Progenitor cell of endocrine pancreas (in vitro differentiated cells): Measurements from ENCODE around the gene ATP23. TPM values are rescaled to one million over a fixed set of nuclear protein-coding genes. Genes with fewer than 3 reads are reported as not detected.

Source experiments
- DNase-seq: peaks from one replicate; pipeline ENCODE4 v3.0.0; 2021; ENCODE audit warnings: low spot score; ENCODE audit not compliant: unreplicated experiment
- H3K27ac Mint-ChIP-seq: 2 replicates; pipeline ENCODE4 v1.8.0; 2021; ENCODE audit warnings: mild to moderate bottlenecking, moderate library complexity, mixed read lengths
- H3K27me3 Mint-ChIP-seq: 2 replicates; pipeline ENCODE4 v1.8.0; 2021; ENCODE audit warnings: mixed read lengths
- H3K36me3 Mint-ChIP-seq: 2 replicates; pipeline ENCODE4 v1.8.0; 2022; ENCODE audit warnings: mixed read lengths; ENCODE audit not compliant: insufficient read depth
- H3K4me1 Mint-ChIP-seq: 2 replicates; pipeline ENCODE4 v1.8.0; 2021; ENCODE audit warnings: low read depth, mixed read lengths
- H3K4me3 Mint-ChIP-seq: 2 replicates; pipeline ENCODE4 v1.8.0; 2021; ENCODE audit warnings: low read depth, mild to moderate bottlenecking, moderate library complexity, mixed read lengths
- H3K9me3 Mint-ChIP-seq: 2 replicates; pipeline ENCODE4 v1.8.0; 2021; ENCODE audit warnings: low read depth, mixed read lengths
- total RNA-seq: library from RNA; stranded (reverse); gene quantifications from 2 replicates; pipeline ENCODE4 v1.2.1, GENCODE V29; 2021
- TF ChIP-seq, protein P1 (sequence below): fragments of 200-600 bp; sonication (generic); IDR thresholded peaks from one replicate; pipeline ENCODE4 v1.5.0; 2021; ENCODE audit warnings: antibody characterized with exemption, mild to moderate bottlenecking; ENCODE audit not compliant: unreplicated experiment

ATP23 gene
- total RNA-seq, 1 donor from 2014 or later = 6.0 TPM

DNA sequence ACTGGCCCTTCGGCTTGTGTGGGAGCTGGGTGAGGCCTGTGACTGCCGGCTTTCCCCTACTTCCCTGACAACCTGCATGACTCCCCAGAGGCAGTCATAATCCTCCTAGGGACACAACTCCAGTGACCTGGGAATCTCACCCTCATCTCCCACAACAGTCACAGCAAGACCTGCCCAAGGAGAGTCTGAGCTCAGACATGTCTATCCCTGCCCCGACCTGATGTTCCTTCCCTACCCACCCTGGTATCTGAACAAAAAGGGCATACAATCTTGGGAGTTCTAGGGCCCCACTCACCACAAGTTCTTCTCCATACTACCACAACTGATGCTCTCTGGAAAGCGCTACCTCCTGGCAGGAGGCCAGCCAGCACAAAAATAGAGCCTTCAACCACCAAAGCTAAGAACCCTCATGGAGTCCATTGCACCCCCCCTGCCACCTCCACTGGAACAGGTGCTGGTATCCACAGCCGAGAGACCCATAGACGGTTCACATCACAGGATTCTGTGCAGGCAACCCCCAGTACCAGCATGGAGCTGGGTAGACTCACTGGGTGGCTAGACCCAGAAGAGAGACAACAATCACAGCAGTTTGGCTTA, 16.8 kb downstream of the ATP23 start:
- Mint-ChIP-seq H3K4me1 (no peaks in the 10 kb centered on the region), H3K9me3 (peaks cover 55% of the 10 kb centered on the region), H3K36me3 (peaks cover 54% of the 10 kb centered on the region), H3K27me3 (no peaks in the 10 kb centered on the region), H3K4me3 (no peak overlapping the region), H3K27ac (no peak overlapping the region)
- TF ChIP-seq, protein P1, sequence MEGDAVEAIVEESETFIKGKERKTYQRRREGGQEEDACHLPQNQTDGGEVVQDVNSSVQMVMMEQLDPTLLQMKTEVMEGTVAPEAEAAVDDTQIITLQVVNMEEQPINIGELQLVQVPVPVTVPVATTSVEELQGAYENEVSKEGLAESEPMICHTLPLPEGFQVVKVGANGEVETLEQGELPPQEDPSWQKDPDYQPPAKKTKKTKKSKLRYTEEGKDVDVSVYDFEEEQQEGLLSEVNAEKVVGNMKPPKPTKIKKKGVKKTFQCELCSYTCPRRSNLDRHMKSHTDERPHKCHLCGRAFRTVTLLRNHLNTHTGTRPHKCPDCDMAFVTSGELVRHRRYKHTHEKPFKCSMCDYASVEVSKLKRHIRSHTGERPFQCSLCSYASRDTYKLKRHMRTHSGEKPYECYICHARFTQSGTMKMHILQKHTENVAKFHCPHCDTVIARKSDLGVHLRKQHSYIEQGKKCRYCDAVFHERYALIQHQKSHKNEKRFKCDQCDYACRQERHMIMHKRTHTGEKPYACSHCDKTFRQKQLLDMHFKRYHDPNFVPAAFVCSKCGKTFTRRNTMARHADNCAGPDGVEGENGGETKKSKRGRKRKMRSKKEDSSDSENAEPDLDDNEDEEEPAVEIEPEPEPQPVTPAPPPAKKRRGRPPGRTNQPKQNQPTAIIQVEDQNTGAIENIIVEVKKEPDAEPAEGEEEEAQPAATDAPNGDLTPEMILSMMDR = no peak
- DNase-seq = no peak

DNA sequence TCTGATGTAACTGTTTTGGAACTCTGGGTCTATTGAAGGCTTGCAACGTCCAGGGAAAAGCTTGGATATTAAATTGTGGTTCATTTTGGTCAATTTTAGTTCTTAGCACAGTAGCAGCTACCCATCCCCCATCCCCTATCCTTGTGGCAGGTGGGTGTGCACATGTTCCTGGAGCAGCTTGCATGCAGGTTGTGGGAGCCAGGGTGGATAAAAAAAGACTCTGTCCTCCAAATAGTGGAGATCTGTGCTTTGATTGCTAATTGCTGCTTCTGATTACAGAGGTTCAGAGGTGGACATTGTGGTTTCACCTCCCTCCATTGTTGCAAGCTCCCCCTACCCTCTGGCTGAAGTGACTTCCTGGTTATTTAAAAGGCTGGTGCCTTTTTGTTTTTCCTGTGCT, 23.1 kb downstream of the ATP23 start:
- Mint-ChIP-seq H3K36me3 (peaks cover 15% of the 10 kb centered on the region), H3K27me3 (no peaks in the 10 kb centered on the region), H3K27ac (no peak overlapping the region), H3K9me3 (peaks cover 58% of the 10 kb centered on the region), H3K4me3 (no peak overlapping the region), H3K4me1 (no peaks in the 10 kb centered on the region)
- no peak for DNase-seq
- TF ChIP-seq, protein P1 = no peak

DNA sequence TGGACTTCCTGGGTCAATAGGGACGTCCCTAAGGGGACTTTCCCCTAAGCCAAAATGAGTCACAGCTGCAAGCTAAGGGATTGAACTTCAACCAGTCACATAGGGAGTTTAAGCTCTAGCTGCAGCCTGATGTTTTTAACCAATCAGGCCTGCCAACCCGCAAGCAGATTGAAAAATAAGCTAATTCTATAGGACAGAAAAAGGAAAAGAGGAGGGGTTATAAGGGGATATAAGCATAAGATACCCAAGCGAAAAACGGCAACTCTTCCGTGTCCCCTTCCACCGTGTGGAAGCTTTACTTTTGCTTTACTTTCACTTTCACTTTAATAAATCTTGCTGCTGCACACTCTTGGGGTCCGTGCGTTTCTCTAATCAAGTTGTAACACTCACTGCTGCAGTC, 24.4 kb downstream of the ATP23 start:
- H3K27ac Mint-ChIP-seq = no peak overlapping the region
- DNase-seq = no peak
- TF ChIP-seq, protein P1 = no peak
- no peaks in the 10 kb centered on the region for H3K4me1 Mint-ChIP-seq
- H3K36me3 Mint-ChIP-seq = peaks cover 8% of the 10 kb centered on the region
- no peak overlapping the region for H3K4me3 Mint-ChIP-seq
- H3K27me3 Mint-ChIP-seq = no peaks in the 10 kb centered on the region
- peaks cover 53% of the 10 kb centered on the region for H3K9me3 Mint-ChIP-seq

DNA sequence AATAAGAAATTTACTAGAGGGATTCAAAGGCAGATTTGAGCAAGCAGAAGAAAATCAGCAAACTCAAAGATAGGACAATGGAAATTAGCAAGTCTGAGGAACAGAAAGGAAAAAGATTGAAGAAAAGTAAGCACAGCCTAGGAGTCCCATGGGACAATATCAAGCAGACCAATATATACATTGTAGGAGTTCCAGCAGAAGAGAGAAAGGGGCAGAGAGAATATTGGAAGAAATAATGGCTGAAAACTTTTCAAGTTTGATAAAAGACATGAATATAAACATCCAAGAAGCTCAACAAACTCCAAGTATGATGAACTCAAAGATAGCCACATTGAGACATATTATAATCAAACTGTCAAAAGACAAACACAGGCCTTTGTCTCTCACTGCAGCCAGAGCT, 25.2 kb downstream of the ATP23 start:
- H3K4me1 Mint-ChIP-seq = no peaks in the 10 kb centered on the region
- no peak overlapping the region for H3K27ac Mint-ChIP-seq
- no peak for DNase-seq
- peaks cover 8% of the 10 kb centered on the region for H3K36me3 Mint-ChIP-seq
- no peaks in the 10 kb centered on the region for H3K27me3 Mint-ChIP-seq
- TF ChIP-seq, protein P1 = no peak
- H3K9me3 Mint-ChIP-seq = peaks cover 46% of the 10 kb centered on the region
- no peak overlapping the region for H3K4me3 Mint-ChIP-seq

DNA sequence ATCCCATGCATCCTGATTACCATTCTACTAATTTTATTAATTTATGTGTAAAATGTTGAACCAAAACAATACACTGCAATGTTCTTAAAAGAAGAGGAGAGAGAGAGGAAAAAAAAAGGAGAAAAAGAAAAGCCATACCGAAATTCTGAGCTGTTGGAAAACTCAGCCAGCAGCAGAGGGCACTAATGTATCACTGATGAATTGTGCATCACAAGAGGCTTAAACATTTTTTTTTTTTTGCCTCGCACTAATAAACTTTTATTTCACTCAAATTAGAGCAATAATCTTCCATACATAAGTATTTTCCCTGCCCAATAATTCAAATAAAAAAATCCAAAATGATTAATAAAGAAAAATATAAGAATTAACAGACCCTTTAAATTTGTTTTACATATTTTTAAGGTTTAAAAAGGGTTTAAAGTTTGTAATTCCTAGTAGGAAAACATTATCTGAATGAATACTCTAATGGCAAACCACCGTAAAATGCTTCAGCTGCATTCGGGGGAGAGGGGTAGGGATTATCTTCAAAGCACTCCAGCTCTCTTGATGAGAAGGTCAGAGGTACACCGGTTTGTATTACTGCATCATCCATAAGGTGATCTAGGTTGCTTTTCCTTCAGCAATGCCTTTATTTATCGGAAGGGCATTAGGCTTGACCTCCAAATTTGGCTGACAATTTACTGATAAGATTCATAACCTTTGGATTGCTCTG, 41.9 kb downstream of the ATP23 start:
- no peak overlapping the region for H3K4me3 Mint-ChIP-seq
- no peaks in the 10 kb centered on the region for H3K36me3 Mint-ChIP-seq
- peaks cover 9% of the 10 kb centered on the region for H3K9me3 Mint-ChIP-seq
- H3K4me1 Mint-ChIP-seq = no peaks in the 10 kb centered on the region
- no peaks in the 10 kb centered on the region for H3K27me3 Mint-ChIP-seq
- H3K27ac Mint-ChIP-seq = no peak overlapping the region
- DNase-seq = no peak
- TF ChIP-seq, protein P1 = peak; percentile 84
